HG02798 (cell line): ENCODE results near the gene PLXNB3.
A peak's percentile ranks its signal among the peaks of the same experiment; 100 is the strongest.

Experiments used
- ATAC-seq: cut with Tn5 transposase; IDR thresholded peaks from one replicate; pipeline ENCODE4 v1.9.1; 2021; ENCODE audit warnings: mild to moderate bottlenecking; ENCODE audit not compliant: unreplicated experiment, poor library complexity

Gene PLXNB3

DNA sequence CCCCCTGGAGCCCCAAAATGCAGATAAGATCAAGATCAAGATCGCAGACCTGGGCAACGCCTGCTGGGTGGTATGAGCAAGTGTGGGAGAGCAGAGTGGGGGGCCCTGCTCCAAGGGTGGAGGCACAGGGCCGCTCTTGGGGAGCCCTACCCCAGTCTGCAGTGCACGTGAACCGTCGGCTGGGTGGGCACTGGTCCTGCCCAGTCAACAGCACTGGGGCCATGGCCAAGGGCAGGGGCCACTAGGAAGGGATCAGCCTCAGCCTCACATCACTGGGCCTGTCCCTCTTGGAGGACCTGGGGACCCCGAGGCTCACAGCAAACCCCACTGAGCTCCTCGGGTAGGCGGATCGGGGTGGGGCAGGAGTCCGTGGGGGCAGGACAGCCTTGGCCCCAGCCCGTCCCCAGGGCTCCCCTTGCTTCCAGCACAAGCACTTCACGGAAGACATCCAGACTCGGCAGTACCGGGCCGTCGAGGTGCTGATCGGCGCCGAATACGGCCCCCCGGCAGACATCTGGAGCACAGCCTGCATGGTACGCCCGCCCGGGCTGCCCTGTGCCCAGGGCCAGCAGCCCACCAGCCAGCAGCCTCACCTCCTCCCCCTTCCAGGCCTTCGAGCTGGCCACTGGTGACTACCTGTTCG, 20.4 kb downstream of the PLXNB3 start:
- no peak for ATAC-seq

GRCh38 chrX:153786669-153787068, 22.6 kb downstream of the PLXNB3 start:
- ATAC-seq: no peak

GRCh38 chrX:153789654-153790053, 25.6 kb downstream of the PLXNB3 start:
- no peak for ATAC-seq

DNA sequence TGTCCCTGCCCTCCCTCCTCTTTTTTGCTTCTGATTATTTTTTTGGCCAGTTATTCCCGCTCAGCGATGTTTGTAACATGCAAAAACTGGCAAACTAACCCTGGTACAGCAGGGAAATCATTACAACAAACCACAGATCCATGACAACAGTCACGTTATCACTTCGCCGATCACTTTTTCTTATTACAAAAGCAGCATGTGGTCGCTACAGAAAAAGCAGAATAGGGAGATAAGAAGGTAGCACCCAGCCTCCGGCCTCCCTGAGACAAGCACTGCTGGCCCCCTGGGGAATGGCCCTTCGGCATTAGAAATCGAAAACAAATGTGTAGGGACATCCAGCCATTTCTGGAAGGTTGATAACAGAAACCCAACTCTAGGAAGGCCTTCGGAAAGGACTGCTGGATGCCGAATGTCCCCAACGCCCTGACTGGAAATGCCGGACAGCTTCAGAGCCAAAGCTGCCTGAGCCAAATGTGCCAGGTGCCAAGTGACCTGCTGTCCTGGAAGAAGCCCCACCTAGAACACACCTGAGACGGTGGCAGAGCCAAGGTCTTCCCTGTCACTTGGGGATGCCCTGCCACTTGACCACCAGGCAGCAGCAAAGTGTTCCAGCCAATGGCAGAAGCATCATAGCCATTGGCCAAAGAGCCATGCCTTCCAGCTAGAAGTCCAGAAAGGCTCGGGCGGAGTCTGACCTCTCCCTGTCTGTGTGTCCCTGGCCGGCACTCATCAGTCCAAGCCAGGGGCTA, 27.2 kb downstream of the PLXNB3 start:
- no peak for ATAC-seq

GRCh38 chrX:153792368-153792767, 28.3 kb downstream of the PLXNB3 start:
- no peak for ATAC-seq

- no peak for ATAC-seq
Measured at GRCh38 chrX:153793291-153793690, 29.2 kb downstream of the PLXNB3 start.

DNA sequence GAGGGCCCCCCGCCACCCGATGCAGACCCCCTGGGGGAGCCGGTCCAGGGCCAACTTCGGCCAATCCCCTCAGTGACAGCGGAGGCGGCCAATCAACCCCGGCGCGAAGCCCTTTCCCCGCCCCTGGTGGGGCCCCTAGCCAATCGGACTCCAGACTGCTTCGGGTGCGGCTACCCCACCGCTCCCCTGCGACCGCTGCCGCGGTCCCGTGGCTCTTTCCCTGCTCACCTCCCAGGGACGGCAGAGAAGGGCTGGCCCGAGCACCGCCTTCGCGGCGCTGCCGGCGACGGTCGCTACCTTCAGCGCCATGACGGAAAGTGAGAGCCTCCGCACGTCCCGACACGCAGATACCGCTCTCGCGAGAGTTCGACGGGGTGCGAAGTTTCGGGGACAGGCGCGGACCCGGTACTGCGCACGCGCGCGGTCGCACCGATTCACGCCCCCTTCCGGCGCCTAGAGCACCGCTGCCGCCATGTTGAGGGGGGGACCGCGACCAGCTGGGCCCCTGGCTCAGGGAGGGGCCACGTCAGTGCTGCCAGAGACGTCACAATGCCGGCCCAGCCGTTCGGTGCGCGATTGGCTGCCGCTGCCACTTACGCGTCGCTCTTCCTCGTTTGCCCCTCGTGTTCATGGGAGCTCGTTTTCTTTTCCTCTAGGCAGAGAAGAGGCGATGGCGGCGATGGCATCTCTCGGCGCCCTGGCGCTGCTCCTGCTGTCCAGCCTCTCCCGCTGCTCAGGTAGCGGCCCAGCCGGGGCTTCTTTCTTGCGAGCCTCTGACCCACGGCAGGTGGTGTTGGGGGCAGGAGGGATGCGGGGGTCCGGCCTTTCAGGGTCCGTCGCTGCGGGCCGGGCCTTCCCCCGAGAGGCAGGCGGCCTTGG, 30.2 kb downstream of the PLXNB3 start, which contains the start of the genes IDH3G and SSR4:
Gene IDH3G, minus strand, starts transcription at position 358 of the 879 bp plus-strand sequence. Its CDS starts 49 bp downstream, at position 309.
Gene SSR4, plus strand, starts transcription at position 651 of the 879 bp plus-strand sequence. Its CDS starts 20 bp downstream, at position 671.
- peak; percentile 95 for ATAC-seq

DNA sequence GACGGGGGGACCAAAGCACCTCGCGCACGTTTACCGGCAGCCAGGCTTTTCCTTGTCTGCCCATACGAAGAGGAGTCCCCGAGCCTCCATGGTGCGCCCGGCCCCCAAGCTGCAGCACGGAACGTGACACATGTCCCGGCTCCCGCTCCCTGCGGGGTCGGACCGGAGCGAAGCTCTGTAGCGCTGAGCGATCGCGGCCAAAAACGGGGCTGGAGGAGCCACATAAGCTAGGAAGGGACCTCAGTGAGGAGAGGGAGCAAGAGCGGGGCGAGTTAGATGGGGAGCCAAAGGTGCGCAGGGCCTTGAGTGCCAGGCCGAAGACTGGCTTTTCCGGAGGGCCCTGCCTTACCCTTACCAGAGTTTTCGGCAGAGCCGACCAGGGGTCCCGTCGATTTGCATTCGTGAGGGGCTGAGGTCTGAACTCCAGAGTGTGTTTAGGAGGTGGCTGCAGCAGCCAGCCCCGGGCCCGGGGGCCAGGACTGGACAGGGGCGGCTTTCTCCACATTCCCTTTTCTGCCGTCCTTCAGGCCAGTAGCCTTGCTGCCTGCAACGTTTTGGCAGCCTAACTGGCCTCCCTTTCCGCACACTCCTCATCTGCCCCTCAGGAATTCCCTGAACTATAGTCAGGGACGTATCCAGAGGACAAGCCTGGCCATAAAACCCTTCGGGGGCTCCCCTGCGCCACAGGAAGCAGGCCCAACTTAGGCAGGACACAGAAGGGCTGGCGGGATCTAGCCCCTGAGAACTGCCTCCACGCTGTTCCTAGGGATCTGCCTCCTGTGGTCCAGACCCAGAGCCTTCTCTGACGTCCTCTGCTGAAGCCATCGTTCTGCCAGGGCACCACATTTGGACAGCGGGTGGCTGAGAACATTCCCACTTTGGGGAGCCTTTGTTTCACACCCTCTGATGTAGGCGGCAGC, 31.1 kb downstream of the PLXNB3 start:
- ATAC-seq: no peak

DNA sequence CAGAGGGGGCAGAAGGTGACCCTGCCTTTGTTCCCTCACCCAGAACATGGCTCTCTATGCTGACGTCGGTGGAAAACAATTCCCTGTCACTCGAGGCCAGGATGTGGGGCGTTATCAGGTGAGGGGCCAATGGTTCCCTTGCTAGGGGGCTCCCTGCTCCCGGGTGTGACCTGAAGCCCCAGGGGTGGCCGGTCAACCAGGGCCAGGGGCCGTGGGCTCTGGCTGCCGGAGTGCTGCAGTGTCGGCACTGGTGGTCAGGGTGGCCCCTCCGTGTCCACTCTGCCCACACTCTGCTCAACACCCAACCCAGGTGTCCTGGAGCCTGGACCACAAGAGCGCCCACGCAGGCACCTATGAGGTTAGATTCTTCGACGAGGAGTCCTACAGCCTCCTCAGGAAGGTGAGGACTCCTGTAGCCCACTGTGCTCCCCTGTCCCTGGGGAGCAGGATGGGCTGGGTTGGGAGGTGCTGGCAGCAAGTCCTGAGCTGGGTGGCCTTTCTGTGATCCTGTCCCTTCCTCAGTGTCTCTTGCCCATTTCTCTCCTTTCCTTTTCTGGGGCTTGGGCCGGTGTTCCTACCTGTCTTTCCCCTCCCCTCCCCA, 33.5 kb downstream of the PLXNB3 start:
- no peak for ATAC-seq

- no peak for ATAC-seq
Measured at GRCh38 chrX:153799326-153799725, 35.3 kb downstream of the PLXNB3 start.

DNA sequence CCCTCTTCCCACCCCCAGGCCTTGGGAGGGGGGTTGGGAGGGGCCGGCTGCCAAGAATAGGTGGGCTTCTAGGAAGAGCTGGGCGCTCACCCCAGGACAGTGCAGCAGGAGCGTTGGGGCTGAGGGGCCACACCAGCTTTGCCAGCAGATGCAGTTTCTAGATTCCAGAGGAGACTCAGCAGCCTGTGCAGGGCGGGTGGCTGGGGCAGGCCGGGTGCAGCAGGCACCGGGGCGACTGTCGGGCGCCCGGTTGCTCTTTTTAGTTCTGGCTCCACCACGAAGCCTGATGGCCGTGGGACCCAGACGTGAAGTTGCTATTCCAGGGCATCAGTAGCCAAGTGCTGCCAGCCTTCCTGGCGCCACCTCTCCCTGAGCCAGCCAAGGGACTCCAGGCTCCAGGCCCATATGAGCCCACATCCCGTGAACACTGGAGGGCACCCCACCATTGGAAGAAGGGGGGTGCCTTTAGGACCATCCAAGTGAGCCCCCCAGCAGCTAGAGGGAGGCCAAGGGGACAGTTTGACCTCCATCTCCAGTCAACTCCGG, 36.2 kb downstream of the PLXNB3 start:
- ATAC-seq: no peak

- ATAC-seq: no peak
Measured at GRCh38 chrX:153800746-153801145, 36.7 kb downstream of the PLXNB3 start.

DNA sequence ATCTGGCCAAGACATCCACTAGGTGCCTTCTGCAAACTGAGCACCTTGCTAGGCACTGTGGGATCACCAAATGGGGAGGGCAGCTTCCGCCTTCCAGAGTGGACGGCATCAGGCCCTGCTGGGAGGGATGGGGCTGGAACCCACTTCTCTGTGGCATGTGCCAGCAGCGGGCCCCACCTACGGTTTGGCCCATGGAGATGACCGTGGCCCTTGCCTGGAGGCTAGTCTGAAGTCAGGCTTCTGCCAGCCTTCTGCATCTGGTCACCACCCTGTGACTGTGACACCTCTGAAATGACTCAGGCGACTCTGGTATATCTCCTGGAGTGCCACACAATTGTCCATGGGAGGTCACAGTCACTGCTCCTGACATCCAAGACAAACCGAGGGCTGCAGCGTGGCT, 37.6 kb downstream of the PLXNB3 start:
- ATAC-seq: no peak

GRCh38 chrX:153802513-153803045, 38.5 kb downstream of the PLXNB3 start:
- ATAC-seq: no peak

GRCh38 chrX:153803211-153804099, 39.4 kb downstream of the PLXNB3 start:
- no peak for ATAC-seq

DNA sequence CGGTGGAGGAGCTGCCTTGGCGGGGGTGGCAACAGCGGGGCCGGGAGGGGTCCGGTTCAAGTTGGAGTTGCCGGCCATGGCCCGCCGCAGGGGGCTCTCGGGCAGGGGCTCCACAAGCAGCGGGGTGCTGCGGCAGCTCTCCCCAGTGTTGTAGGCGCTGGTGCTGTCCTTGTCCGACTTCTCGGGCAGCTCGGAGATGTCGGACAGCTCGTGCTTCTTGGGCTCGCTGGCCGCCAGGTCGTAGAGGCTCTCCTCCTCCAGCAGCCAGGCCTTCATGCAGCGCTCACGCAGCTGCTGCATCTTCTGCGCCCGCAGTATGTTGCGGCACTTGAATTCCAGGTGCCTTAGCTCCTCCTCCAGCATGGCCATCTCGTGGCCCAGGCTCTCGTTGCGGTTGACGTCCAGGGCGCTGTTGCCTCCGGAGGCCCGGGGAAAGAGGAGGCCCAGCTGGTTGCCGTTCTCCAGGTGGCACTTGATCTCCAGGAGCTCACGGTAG, 40.1 kb downstream of the PLXNB3 start:
- no peak for ATAC-seq

GRCh38 chrX:153804621-153805020, 40.6 kb downstream of the PLXNB3 start:
- ATAC-seq: no peak

DNA sequence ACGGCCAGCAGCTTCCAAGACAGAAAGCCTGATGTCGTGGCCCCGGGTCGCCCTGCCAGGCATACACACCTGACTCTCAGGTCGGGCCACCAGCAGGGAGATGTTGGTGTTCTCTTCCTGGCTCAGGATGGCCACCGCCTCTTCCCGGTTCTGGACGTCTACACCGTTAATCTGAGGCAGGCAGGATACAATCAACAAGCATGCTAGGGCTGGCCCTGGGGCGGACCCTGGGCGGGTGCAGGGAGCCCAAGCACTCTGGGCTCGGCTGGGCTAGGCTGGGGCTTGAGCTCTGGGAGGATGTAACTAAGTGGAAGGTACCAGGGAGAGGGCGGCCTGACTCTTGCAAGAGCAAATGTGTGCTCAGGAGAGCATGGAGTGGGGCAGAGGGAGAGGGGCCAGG, 41.4 kb downstream of the PLXNB3 start:
- ATAC-seq: no peak
